Neutrophil (primary cell): Measurements from ENCODE around the gene SEMA3B.

ENCODE experiments used
- H3K27ac ChIP-seq: fragments of 200-600 bp; sonication (generic); 2 replicates; pipeline ENCODE4 v1.5.1; 2016; ENCODE audit warnings: mild to moderate bottlenecking, moderate library complexity
- H3K27me3 ChIP-seq: fragments of 200-600 bp; sonication (generic); 2 replicates; pipeline ENCODE4 v1.6.0; 2016; ENCODE audit warnings: mild to moderate bottlenecking
- H3K36me3 ChIP-seq: fragments of 200-600 bp; sonication (generic); 2 replicates; pipeline ENCODE4 v1.5.1; 2017
- H3K4me1 ChIP-seq, 2 experiments: fragments of 200-600 bp in 1 of 2; sonication (generic) in 1 of 2; 1 replicate in 1 of 2; 2 replicates in 1 of 2; pipeline versions ENCODE4 v1.5.1 to v1.6.1; 2013 to 2016; ENCODE audit warnings: low read depth in 1 of 2, low read length in 1 of 2, mild to moderate bottlenecking in 1 of 2, moderate library complexity in 1 of 2; ENCODE audit not compliant: control insufficient read depth in 1 of 2, insufficient read depth in 1 of 2
- H3K4me3 ChIP-seq, 2 experiments: fragments of 200-600 bp in 1 of 2; sonication (generic) in 1 of 2; 1 replicate in 1 of 2; 2 replicates in 1 of 2; pipeline ENCODE4 v1.5.1; 2013 to 2016; ENCODE audit warnings: low read depth in 1 of 2, low read length in 1 of 2, mild to moderate bottlenecking in 1 of 2, moderate library complexity in 1 of 2
- H3K9me3 ChIP-seq: fragments of 200-600 bp; sonication (generic); 2 replicates; pipeline ENCODE4 v1.5.1; 2016
- TF ChIP-seq, protein P1 (sequence below): fragments of 200-600 bp; sonication (generic); IDR thresholded peaks from 2 replicates; pipeline ENCODE4 v1.5.1; 2016; ENCODE audit warnings: antibody characterized with exemption

SEMA3B gene

DNA sequence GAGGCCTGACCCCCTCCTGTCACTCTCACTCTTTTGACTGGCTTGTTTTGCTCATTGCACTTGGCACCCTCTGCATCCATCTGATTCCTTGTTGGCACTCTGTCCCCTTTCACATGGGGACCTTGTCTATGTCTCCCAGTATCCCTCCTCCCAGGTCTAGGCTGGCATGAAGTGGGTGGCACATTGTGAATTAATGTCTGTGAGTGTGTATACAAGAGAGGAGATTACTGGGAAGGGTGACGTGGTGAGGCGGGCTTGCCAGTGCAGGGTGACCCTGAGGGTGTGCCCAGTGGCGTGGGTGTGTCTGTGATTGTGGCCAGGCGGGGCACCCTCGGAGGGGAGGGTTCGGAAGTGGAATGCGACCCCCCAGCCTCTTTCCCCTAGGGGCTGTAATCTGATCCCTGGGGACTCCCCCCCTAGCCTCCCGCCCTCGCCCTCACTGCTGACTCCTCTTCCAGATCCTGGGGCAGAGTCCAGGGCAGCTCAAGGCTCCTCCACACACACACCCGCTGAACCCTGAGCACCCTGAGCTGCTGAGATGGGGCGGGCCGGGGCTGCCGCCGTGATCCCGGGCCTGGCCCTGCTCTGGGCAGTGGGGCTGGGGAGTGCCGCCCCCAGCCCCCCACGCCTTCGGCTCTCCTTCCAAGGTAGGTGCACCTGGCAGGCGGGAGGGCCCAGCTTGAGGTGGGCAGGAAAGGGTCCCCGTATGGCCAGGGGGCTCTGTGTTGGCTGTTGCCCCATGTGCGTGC, at the start of gene SEMA3B:
SEMA3B (plus strand) TSS at position 445 of the 749 bp plus-strand sequence; CDS start at position 539, 94 bp downstream.
- H3K4me1 ChIP-seq, result peaks cover 13 to 14% of the 10 kb centered on the region in 2 experiments
- no peaks in the 10 kb centered on the region for H3K36me3 ChIP-seq
- H3K27ac ChIP-seq, result no peak within 1 kb of the TSS
- TF ChIP-seq, protein P1, sequence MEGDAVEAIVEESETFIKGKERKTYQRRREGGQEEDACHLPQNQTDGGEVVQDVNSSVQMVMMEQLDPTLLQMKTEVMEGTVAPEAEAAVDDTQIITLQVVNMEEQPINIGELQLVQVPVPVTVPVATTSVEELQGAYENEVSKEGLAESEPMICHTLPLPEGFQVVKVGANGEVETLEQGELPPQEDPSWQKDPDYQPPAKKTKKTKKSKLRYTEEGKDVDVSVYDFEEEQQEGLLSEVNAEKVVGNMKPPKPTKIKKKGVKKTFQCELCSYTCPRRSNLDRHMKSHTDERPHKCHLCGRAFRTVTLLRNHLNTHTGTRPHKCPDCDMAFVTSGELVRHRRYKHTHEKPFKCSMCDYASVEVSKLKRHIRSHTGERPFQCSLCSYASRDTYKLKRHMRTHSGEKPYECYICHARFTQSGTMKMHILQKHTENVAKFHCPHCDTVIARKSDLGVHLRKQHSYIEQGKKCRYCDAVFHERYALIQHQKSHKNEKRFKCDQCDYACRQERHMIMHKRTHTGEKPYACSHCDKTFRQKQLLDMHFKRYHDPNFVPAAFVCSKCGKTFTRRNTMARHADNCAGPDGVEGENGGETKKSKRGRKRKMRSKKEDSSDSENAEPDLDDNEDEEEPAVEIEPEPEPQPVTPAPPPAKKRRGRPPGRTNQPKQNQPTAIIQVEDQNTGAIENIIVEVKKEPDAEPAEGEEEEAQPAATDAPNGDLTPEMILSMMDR, result no peak
- H3K4me3 ChIP-seq, result no peak within 1 kb of the TSS
- peaks cover 56% of the 10 kb centered on the region for H3K27me3 ChIP-seq
- H3K9me3 ChIP-seq, result no peaks in the 10 kb centered on the region

DNA sequence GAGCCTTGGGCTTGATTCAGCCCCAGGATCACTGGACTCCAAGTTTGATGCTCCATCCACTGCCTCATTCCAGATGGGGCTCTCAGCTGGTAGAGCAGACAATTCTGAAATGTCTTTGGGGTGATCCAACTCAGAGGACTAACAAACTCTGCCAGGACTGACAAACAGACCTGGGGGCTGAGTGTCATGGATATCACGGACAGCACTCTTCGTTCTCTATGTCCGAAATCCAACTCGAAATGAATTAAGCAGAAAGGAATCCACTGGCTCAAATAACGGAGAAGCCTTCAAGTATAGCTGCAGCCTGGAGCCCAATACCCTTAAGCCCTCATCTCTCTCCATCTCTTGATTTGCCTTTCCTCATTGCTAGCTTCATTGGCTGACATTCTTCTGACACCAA, 49.7 kb upstream of the SEMA3B start:
- H3K36me3 ChIP-seq, result no peaks in the 10 kb centered on the region
- TF ChIP-seq, protein P1, result no peak
- no peak overlapping the region for H3K4me3 ChIP-seq
- H3K4me1 ChIP-seq, result peaks cover 11 to 13% of the 10 kb centered on the region in 2 experiments
- H3K9me3 ChIP-seq, result no peaks in the 10 kb centered on the region
- no peak overlapping the region for H3K27ac ChIP-seq
- peaks cover 7% of the 10 kb centered on the region for H3K27me3 ChIP-seq

DNA sequence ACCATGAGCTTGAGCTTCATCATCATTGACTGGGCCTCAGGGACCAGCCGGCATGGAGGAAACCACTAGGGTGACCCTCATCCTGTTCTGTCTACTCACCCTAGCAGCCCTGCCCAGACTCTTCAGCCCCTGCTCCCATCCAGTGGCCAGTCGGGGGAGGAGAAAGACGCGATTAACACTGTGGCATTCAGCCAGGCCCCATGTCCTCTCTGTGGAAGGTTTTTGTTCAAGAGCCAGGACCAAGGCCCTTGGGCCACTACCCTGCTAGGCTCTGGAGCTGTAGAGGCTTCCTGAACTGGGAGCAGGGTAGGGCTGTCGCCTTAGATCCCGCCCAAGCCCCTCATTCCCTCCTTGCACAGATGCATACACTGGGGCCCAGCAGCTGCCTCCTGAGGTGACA, 48.8 kb upstream of the SEMA3B start:
- Histone ChIP-seq H3K4me3 (no peak overlapping the region), H3K4me1 (peaks cover 11 to 13% of the 10 kb centered on the region in 2 experiments), H3K9me3 (no peaks in the 10 kb centered on the region), H3K27me3 (peaks cover 15% of the 10 kb centered on the region), H3K27ac (no peak overlapping the region), H3K36me3 (no peaks in the 10 kb centered on the region)
- TF ChIP-seq, protein P1, result no peak

DNA sequence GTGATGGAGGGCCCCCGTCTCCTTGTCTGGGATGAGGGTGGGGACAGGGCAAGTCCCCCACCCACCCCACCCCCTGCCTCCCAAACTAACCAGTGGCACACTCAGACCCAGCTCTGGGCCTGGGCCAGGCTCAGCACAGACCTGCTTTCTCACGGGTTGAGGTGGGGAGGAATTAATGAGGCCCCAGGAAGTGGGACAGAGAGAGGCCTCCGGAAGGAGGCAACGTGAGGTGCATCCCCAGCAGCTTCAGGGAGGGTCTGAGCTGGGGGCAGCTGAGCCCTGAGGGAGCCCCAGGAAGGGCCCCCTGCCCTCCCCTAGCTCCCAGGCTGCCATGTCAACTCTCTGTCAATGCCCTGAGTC, 47.9 kb upstream of the SEMA3B start:
- peaks cover 24% of the 10 kb centered on the region for H3K27me3 ChIP-seq
- H3K9me3 ChIP-seq, result no peaks in the 10 kb centered on the region
- H3K4me3 ChIP-seq, result no peak overlapping the region
- H3K36me3 ChIP-seq, result no peaks in the 10 kb centered on the region
- H3K27ac ChIP-seq, result no peak overlapping the region
- peaks cover 13 to 14% of the 10 kb centered on the region in 2 experiments for H3K4me1 ChIP-seq
- TF ChIP-seq, protein P1, result no peak

DNA sequence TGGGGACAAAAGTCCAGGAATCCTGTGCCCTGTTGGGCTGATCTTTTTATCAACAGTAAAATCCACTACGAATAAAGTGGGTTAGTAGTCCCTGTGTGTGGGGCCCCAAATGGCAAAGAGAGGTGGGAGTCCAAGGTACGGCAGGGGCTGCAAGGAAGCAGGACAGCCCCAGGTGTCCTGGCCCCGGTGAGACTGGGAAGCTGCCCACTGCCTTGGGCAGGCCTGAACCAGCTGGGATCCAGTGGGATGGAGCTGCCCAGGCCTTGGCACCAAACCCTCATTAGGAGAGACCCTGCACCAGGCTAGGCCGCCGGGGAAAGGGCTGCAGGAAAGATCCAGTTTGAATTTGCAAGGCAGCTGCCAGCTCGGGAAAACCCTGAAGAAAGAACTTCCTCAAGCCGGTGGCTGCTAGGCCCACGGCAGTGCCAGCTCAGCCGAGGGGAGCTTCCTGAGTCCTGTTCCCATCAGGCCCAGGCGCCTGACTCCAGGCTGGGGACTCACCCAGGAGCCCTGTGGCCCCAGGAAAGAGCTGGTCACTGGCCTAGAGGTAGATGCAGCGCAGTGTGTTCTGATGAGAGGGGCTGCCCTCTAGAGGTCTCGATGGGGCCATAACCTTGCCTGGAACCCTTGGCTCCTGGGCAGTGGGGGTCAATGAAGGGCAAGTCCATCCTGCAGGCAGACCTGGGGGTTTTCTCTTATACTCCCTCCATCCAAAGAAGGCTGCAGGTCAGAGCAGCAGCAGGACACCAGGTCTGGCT, 47.4 kb upstream of the SEMA3B start:
- TF ChIP-seq, protein P1, result no peak
- no peaks in the 10 kb centered on the region for H3K9me3 ChIP-seq
- H3K4me3 ChIP-seq, result no peak overlapping the region
- H3K36me3 ChIP-seq, result no peaks in the 10 kb centered on the region
- H3K27ac ChIP-seq, result no peak overlapping the region
- H3K4me1 ChIP-seq, result peaks cover 18 to 19% of the 10 kb centered on the region in 2 experiments
- peaks cover 30% of the 10 kb centered on the region for H3K27me3 ChIP-seq
